ENCODE measurements around the gene TNNT2.

The TNNT2 gene

GRCh38 chr1:201421041-201421440 is 43.6 kb upstream of the TNNT2 start:
- no peak for DNase-seq (ENCODE audit: low spot score)
- in situ Hi-C loops (cut with MboI; ENCODE audit: low pct_unique_long_range_greater_than_20kb, low sequenced_read_pairs, unreplicated experiment): no loop called here
- TF ChIP-seq CTCF (IDR thresholded peaks at IDR 0.05; ENCODE audit: extremely low read depth, insufficient read depth, missing control alignments): no peak

GRCh38 chr1:201420608-201421002 is 43.1 kb upstream of the TNNT2 start:
- TF ChIP-seq CTCF (IDR thresholded peaks at IDR 0.05; ENCODE audit: extremely low read depth, insufficient read depth, missing control alignments): no peak
- DNase-seq (ENCODE audit: low spot score): no peak
- in situ Hi-C loops (cut with MboI; ENCODE audit: low pct_unique_long_range_greater_than_20kb, low sequenced_read_pairs, unreplicated experiment): no loop called here

- in situ Hi-C loops (cut with MboI; ENCODE audit: low pct_unique_long_range_greater_than_20kb, low sequenced_read_pairs, unreplicated experiment): no loop called here
- TF ChIP-seq CTCF (IDR thresholded peaks at IDR 0.05; ENCODE audit: extremely low read depth, insufficient read depth, missing control alignments): no peak
- no peak for DNase-seq (ENCODE audit: low spot score)
These were observed 42.5 kb upstream of the TNNT2 start for GRCh38 chr1:201419746-201420607.

GRCh38 chr1:201419256-201419655 is 41.8 kb upstream of the TNNT2 start:
- in situ Hi-C loops (cut with MboI; ENCODE audit: low pct_unique_long_range_greater_than_20kb, low sequenced_read_pairs, unreplicated experiment): no loop called here
- TF ChIP-seq CTCF (IDR thresholded peaks at IDR 0.05; ENCODE audit: extremely low read depth, insufficient read depth, missing control alignments): no peak
- DNase-seq (ENCODE audit: low spot score): no peak

GRCh38 chr1:201418461-201418860 is 41.0 kb upstream of the TNNT2 start:
- TF ChIP-seq CTCF (IDR thresholded peaks at IDR 0.05; ENCODE audit: extremely low read depth, insufficient read depth, missing control alignments): no peak
- no peak for DNase-seq (ENCODE audit: low spot score)
- in situ Hi-C loops (cut with MboI; ENCODE audit: low pct_unique_long_range_greater_than_20kb, low sequenced_read_pairs, unreplicated experiment): no loop called here

- DNase-seq (ENCODE audit: low spot score): no peak
- TF ChIP-seq CTCF (IDR thresholded peaks at IDR 0.05; ENCODE audit: extremely low read depth, insufficient read depth, missing control alignments): no peak
- in situ Hi-C loops (cut with MboI; ENCODE audit: low pct_unique_long_range_greater_than_20kb, low sequenced_read_pairs, unreplicated experiment): no loop called here
These were observed 36.7 kb upstream of the TNNT2 start for GRCh38 chr1:201414051-201414738.

All from GM13977 (cell line).